GM19035 (cell line): Measurements from ENCODE around the gene THADA.
"Not testable (repeated sequence)": the region's sequence is repeated elsewhere in the genome, so short reads cannot be mapped to it uniquely, and the experiment has no call there.

Source experiments
- ATAC-seq: cut with Tn5 transposase; IDR thresholded peaks from one replicate; pipeline ENCODE4 v1.9.1; 2021; ENCODE audit not compliant: unreplicated experiment

Gene THADA

DNA sequence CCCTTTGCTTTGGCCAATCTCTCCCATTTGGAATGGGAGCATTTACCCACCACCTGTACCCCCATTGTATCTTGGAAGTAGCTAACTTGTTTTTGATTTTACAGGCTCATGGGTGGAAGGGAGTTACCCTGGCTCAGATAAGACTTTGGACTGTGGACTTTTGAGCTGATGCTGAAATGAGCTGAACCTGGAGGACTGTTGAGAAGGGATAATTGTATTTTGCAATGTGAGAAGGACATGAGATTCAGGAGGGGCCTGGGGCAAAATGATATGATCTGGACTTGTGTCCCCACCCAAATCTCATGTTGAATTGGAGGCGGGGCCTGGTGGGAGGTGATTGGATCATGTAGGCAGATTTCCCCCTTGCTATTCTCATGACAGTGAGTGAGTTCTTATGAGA, 310.9 kb downstream of the THADA start:
- ATAC-seq: no peak

GRCh38 chr2:43284347-43284746, 311.5 kb downstream of the THADA start:
- ATAC-seq: not testable (repeated sequence)

- no peak for ATAC-seq
These were observed 314.8 kb downstream of the THADA start for GRCh38 chr2:43280994-43281393.

- ATAC-seq: no peak
These were observed 316.5 kb downstream of the THADA start for GRCh38 chr2:43279317-43279840.

DNA sequence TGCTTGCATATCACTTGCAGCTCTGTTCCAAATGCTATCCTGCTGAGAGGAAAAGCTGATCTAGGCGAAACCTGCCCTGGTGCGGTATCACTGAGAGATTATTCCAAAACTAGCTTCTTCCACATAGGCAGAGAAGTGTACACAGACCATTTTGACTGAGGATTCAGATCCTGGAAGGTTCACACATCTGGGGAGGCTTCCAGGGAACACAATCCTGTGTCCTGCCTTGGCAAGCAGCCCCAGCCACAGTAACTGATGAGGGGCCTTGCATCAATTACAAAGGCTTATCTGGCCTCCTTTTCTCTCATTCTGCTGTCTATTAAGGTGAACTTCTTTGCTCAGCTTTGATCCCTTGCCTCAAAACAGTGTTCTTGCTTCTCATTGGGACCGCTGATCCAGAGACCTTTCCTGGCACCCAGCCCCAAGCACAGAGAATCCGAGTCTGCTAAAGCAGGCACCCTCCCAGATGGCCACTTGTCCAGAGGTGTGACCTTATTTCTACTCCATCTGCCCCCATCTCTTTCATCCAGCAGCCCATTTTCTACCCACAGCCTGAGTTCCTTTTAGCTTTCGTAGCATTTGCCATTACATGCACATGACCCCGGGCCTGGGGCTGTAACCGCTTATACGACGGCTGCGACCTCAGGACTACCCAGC, 317.1 kb downstream of the THADA start:
- ATAC-seq: no peak

GRCh38 chr2:43276962-43277391, 318.9 kb downstream of the THADA start:
- no peak for ATAC-seq

GRCh38 chr2:43276266-43276941, 319.4 kb downstream of the THADA start:
- no peak for ATAC-seq

DNA sequence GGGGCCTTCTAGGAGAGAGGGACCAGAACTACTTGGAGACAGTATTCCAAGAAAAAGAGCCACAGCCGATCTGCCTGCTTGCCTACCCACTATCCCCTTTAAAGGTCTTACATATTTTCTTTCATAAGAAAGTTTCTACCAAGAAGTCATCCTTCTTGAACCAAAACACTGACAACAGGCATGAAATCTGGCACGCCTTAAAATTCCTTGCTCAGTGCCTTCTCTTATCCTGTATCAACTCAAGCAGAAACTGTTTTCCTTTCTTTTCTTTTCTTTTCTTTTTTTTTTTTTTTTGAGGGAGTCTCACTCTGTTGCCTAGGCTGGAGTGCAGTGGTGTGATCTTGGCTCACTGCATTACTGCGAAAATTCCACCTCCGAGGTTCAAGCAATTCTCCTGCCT, 321.1 kb downstream of the THADA start:
- ATAC-seq: no peak

DNA sequence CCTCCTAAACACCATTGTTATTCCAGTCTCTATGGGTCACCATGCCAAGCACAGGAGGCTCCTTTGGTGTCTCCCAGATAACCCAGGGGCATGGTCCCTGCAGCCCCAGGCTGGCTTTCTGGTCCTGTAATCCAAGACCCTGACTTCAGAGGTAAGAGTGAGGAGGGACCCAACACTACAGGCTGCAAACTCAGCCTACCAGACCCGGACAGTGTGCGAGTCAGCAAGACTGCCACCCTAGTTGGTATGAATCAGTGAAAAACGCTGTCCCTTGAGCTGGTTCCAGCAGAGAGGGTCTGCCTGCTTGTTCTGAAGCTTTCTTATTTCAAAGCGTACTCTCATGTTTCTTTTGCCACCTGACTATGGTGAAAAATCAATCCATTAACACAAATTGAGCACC, 321.8 kb downstream of the THADA start:
- ATAC-seq: no peak

GRCh38 chr2:43273529-43273928, 322.3 kb downstream of the THADA start:
- no peak for ATAC-seq

GRCh38 chr2:43270930-43271615, 324.8 kb downstream of the THADA start:
- no peak for ATAC-seq

GRCh38 chr2:43270461-43270860, 325.4 kb downstream of the THADA start:
- ATAC-seq: no peak

DNA sequence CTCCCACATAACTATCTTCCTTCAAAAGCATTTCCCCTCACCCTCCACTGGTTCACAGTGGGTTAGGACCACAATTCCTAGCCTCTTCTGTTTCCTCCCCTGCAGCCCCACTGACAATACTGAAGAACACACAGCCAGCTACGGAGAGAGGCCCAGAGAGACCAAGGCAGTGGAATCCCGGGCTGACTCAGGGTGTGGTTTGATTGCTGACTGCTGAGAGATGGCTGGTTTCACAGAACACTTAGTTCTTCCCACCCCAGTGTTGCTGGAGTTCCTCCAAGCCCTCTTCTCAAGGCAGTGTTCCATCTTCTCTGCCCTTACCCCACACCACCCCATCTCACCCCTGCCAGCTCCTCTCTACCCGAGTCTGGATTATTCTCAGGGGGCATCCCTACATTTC, 326.1 kb downstream of the THADA start:
- no peak for ATAC-seq

- ATAC-seq: no peak
These were observed 326.7 kb downstream of the THADA start for GRCh38 chr2:43269074-43269572.

GRCh38 chr2:43268066-43268953, 327.5 kb downstream of the THADA start:
- no peak for ATAC-seq

- no peak for ATAC-seq
These were observed 328.5 kb downstream of the THADA start for GRCh38 chr2:43267381-43267780.

- ATAC-seq: no peak
These were observed 329.1 kb downstream of the THADA start for GRCh38 chr2:43266711-43267111.

DNA sequence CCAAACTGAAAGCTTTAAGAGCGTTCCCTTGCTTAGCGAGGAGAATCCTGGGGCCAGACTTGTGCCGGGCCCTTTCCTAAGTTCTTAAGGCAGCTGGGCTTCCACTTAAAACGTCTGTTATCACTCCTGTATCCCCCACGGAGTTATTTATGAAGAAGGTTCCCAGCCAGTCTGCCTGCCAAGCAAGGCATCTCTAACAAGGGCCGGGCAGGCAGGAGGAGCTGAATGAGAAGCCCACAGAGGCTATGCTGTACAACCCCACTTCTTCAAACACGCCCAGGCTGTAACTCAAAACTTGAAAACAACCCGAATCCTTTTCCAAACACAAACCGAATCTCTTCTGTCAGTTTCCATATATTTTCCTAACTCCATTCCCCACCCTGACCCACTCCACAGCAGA, 330.4 kb downstream of the THADA start:
- no peak for ATAC-seq

- ATAC-seq: no peak
These were observed 330.8 kb downstream of the THADA start for GRCh38 chr2:43265001-43265400.

GRCh38 chr2:43262951-43263350, 332.9 kb downstream of the THADA start:
- ATAC-seq: no peak

DNA sequence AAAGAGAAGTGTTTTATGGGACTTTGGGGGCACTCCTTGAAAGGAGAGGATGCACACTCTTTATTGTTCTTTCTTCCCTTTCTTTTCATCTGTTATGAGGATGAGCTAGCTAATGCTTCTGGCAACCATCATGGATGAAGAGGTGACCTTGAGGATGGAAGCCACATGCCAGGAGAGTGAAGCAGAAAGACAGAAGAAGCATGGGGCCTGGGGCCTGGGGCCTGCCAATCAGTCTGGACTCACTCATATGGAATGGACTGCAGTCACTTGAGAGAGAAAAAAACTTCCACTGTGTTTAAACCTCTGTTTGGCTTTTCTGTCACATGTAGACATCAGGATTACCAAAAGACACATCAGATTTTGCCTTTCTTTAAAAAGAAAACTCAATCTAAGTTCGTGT, 333.6 kb downstream of the THADA start:
- ATAC-seq: no peak
